ENCODE data around the gene HAND1. TPM values are rescaled to one million over a fixed set of nuclear protein-coding genes. Genes with fewer than 3 reads are reported as not detected.

The HAND1 gene
- polyA plus RNA-seq, 4 donors: not detected

- DNase-seq (ENCODE audit: low read depth in 4 of 4, low spot score in 2 of 4): no peak
Observed at GRCh38 chr5:154506049-154506715, 28.2 kb upstream of the HAND1 start.

DNA sequence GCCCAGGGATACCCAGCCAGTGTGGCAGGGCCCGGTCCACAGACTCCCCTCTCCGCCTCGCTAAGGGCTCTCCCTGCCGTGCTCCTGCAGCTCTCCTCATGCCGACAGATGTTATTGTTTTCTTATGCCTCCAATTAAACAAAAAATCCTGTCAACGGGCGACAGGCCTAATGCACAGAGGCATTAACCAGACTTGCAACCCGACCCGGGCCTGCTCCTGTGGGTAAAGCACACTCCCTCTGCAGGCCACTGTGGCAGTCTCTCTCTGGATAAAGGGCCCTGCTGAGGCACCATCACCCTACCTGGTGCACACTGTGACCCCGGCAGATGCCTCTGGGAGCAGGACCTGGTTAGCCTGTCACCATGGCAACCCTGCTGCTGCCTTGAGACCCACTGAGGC, 27.5 kb upstream of the HAND1 start:
- DNase-seq (ENCODE audit: low read depth in 4 of 4, low spot score in 2 of 4): no peak

GRCh38 chr5:154503698-154504039, 25.6 kb upstream of the HAND1 start:
- DNase-seq (ENCODE audit: low read depth in 4 of 4, low spot score in 2 of 4): no peak

DNA sequence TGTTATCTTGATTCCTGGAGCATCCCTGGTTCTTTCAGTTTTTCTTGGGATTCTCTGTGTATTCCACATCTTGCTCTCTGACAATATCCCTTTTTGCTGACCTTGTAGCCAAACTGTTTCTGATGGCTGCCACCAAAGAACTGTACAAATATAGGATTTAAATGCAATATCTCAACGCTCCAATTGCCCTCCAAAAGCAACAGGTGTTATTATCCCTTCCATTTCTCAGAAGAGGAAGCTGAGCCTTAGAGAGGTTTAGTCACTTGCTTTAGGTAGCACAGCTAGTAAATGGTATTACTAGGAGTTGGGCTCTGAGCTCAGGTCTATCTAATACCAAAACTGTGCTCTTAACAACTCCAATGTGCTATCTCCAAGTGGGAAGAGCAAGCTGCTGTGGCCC, 24.2 kb upstream of the HAND1 start:
- no peak for DNase-seq (ENCODE audit: low read depth in 4 of 4, low spot score in 2 of 4)

- no peak for DNase-seq (ENCODE audit: low read depth in 4 of 4, low spot score in 2 of 4)
Observed at GRCh38 chr5:154501566-154501965, 23.5 kb upstream of the HAND1 start.

- DNase-seq (ENCODE audit: low read depth in 4 of 4, low spot score in 2 of 4): no peak
Observed at GRCh38 chr5:154498994-154499393, 21.0 kb upstream of the HAND1 start.

- DNase-seq (ENCODE audit: low read depth in 4 of 4, low spot score in 2 of 4): no peak
Observed at GRCh38 chr5:154498591-154498990, 20.6 kb upstream of the HAND1 start.

DNA sequence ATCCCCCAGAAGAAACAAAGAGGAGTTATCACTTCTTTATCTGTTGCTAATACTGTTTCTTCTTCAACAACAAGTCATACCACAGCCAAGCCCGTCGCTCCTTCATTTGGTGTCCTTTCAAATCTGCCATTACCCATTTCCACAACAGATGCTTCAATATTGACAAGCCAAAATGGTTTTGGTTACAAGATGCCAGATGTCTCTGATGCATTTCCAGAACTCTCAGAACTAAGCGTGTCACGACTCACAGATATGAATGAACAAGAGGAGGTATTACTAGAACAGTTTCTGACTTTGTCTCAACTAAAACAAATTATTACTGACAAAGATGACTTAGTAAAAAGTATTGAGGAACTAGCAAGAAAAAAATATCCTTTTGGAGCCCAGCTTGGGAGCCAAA, 16.0 kb upstream of the HAND1 start:
- no peak for DNase-seq (ENCODE audit: low read depth in 4 of 4, low spot score in 2 of 4)

- DNase-seq (ENCODE audit: low read depth in 4 of 4, low spot score in 2 of 4): no peak
Observed at GRCh38 chr5:154493274-154493673, 15.2 kb upstream of the HAND1 start.

DNA sequence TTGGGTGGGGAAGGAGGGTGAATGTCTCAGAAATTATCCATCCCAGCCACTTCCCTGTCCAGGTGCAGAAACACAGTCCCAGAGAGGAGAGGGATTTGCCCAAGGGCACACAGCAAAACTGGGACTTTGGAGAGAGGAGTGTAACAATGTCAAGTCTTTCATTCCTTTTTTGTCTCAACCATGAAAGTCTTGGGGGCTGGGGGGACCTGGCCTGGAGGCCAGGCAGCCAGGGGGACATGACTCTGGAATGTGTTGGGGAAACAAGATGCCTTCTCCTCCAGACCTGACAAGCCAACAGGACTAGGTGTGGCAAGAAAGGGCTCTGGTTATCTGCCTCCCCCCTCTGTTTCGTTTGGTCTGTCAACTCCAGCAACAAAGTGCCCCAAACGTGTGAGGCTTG, 13.9 kb upstream of the HAND1 start:
- no peak for DNase-seq (ENCODE audit: low read depth in 4 of 4, low spot score in 2 of 4)

- no peak for DNase-seq (ENCODE audit: low read depth in 4 of 4, low spot score in 2 of 4)
Observed at GRCh38 chr5:154487541-154487940, 9.5 kb upstream of the HAND1 start.

DNA sequence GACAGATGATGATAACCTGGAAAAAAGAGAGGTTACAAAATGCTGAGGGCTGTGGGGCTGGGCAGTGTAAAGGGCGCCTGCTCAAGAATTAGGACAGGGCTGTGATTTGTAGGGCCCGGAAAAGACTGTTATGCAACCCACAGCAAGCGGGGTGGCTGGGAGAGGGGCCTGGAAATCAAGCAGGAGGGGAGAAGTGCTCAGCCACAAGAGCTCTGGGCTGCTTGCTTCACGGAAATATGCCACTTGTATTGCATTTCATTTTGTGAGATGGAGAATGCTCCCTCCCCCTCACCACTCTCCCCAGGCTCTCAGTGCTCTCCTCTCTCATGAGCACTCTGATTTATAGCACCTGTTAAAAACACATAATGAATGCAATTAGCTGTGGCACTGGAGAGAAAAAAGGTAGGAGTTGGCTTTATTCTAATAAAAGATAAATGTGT, 8.4 kb upstream of the HAND1 start:
- DNase-seq (ENCODE audit: low read depth in 4 of 4, low spot score in 2 of 4): no peak

DNA sequence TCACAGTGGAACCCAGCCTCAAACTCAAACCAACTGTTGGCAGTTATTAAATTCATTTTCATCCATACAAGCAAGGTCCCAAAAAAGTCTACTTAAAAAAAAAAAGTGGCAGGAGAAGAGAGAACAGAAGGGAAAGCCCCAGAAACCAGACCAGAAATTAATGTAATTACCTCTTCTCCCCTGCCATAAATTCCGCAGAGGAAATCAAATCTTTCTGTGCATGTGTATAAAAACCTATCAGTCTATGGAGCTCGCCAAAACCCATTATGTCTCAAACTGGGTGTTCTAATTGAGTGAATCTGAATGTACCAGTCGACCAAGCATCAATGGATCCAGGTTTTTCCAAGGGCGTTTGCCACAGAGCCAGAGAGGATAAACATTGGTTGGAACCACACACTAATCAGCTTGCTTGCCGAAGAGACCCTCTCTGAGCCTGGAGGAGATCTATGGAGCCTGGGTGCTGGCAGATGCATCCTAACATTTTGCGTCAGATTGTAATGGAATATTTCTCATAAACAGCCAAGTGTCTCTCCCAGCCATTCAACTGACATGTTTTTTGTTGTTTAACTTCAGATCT, 7.9 kb upstream of the HAND1 start:
- no peak for DNase-seq (ENCODE audit: low read depth in 4 of 4, low spot score in 2 of 4)

GRCh38 chr5:154485096-154485491, 7.1 kb upstream of the HAND1 start:
- DNase-seq (ENCODE audit: low read depth in 4 of 4, low spot score in 2 of 4): no peak

GRCh38 chr5:154484393-154485095, 6.5 kb upstream of the HAND1 start:
- no peak for DNase-seq (ENCODE audit: low read depth in 4 of 4, low spot score in 2 of 4)

DNA sequence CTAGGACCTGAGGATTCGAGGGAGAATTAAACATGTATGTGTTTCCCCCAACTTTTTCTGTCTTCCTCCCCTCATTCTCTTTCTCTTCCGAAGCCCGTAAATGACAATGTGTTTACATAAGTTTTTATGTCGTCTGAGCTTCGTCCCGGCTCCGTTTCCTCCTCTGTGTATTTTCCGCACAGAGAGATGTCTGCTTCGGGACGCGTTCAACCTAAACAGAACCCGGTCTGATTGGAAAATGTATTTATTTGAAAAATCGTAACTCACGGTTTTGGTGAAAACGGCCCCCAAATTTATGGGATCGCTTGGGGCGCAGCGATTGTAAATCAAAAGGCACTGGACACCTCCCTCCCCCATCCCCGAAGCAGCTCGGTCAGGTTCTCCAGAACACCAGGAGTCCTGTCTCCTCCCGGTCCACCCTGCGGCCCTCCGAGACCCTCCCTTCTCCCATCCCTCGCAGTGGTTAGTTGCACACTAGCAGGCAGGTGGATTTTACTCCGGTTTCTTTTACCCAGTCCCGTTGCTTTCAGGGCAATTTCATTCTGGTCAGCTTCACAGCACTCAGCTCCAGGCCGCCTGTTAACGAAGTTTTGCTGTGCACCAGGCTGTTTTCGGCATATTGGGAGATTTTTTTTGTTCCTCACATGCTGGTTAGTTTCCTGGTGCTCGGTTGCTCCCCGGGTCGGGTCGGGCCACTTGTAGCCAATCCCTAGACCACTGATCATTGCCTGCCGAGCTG, 5.8 kb upstream of the HAND1 start:
- no peak for DNase-seq (ENCODE audit: low read depth in 4 of 4, low spot score in 2 of 4)

GRCh38 chr5:154482528-154483449, 4.8 kb upstream of the HAND1 start:
- no peak for DNase-seq (ENCODE audit: low read depth in 4 of 4, low spot score in 2 of 4)

- DNase-seq (ENCODE audit: low read depth in 4 of 4, low spot score in 2 of 4): no peak
Observed at GRCh38 chr5:154481584-154482381, 3.8 kb upstream of the HAND1 start.

DNA sequence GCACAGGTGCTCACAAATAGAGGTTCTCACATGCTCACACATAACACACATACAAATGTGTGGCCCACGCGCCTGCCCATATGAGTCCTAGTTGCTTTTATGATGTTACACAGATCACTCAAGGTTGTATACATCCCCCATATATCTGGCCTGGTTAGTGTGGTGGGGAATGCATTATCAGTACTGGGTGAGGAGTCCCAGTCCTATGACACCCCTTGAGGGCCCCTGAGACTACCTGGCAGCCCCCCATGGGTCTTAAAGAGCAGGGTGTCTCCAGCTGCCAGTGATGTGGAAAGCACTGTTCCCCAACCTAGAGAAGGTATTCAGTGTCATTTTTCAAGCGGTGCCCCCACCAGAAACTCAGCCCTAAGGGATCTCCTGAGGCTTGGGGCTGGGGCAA, 2.8 kb upstream of the HAND1 start:
- DNase-seq (ENCODE audit: low read depth in 4 of 4, low spot score in 2 of 4): no peak
